ENCODE results near the gene YRDC.

Gene YRDC

DNA sequence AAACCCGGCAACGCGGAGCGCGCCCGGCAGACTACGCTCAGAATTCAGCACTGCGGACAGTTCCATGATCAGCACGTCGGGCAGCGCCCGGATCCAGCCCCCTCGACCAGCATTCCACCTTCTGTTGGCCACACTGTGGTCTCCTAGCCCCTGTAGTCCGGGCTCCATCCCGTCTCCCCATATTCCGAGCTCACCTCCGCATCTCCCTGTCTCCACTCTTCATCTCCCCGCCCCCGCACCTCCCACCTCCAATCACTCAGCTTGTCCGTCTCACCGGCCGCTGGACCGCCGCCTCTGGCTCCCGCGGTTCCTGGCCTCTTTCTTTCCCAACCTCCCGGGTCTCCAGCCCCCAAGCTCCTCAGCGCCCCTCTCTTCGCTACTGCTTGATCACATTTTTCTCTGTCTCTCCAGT, 43.6 kb downstream of the YRDC start:
- TF ChIP-seq, protein P1, sequence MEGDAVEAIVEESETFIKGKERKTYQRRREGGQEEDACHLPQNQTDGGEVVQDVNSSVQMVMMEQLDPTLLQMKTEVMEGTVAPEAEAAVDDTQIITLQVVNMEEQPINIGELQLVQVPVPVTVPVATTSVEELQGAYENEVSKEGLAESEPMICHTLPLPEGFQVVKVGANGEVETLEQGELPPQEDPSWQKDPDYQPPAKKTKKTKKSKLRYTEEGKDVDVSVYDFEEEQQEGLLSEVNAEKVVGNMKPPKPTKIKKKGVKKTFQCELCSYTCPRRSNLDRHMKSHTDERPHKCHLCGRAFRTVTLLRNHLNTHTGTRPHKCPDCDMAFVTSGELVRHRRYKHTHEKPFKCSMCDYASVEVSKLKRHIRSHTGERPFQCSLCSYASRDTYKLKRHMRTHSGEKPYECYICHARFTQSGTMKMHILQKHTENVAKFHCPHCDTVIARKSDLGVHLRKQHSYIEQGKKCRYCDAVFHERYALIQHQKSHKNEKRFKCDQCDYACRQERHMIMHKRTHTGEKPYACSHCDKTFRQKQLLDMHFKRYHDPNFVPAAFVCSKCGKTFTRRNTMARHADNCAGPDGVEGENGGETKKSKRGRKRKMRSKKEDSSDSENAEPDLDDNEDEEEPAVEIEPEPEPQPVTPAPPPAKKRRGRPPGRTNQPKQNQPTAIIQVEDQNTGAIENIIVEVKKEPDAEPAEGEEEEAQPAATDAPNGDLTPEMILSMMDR (IDR thresholded peaks at IDR 0.05): no peak

DNA sequence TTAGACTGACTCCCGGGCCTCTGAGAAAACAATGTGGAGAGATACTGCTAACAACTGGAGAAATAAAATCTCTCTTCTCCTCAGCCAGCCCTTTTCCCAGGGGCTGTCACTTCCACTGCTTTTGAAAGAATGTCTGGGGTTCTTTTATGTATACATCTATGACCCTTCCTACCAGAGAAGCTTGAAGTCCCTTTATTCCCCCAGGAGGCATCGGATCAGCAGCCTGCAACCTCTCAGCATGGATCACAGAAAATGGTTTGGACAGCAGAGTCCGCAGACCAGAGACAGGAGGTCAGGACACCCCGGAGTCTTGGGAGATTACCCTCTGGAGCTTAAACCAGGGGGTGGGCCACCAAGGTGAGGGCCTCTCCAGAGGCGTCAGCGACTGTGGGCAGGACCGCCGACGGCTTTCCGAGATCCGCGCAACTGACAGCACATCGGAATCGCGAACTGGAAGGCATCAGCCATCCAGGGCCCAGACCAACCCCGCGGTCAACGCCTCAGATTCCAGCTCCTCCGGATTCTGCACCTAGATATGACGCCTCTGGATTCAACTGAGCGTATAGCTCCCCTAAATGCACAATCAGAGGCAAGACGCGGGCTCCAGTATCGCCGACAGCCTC, 44.1 kb downstream of the YRDC start:
- TF ChIP-seq, protein P1 (IDR thresholded peaks at IDR 0.05): no peak

DNA sequence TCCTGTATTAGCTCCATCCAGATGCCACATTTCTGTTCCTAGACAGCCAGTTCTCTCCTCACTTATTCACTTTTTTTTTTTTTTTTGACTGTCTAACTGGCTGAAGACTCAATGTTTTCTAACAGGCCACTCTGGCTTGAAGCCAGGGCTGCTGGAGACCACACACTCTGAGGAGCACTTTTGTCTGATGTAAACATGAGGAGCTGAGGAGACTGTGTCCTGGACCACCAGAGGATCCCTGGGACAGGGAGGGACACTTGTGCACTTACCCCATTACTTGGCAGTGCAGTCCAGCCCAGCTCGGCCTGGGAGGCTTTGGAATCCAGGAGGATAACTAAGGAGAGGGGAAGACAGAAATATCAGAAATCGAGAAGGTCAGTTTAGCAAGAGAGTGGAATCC, 45.5 kb downstream of the YRDC start:
- TF ChIP-seq, protein P1 (IDR thresholded peaks at IDR 0.05): no peak

DNA sequence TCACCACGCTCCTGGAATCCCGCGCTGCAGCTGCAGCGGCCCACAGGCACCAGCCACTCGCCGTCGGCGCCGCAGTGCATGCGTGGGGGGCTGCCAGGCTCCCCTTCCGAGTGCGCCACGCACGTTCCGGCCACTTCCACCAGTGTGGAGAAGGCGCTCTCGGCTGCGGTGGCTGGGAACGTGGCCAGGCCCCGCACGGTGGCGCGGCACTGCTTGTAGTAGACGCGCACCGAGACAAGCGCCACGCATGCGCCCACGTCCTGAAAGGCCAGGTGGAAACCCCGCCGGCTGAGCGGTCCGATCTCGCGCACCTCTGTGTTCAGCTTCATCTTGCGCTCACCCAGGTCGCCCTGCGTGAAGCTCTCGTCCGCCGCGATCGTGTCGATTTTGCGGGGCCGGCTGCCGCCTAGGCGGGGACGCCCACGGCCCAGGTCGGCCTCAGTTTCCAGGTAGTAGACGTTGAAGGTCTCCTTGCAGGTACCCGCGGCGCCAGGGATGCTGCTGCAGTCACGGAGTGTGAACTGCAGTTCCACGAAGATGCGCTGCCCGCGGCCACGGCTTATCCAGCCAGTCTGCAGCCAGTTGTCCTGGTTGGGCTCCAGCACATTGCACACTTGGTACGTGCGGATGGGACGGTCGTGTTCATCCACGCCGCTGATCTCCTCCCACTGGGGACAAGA, 46.5 kb downstream of the YRDC start:
- TF ChIP-seq, protein P1 (IDR thresholded peaks at IDR 0.05): no peak

DNA sequence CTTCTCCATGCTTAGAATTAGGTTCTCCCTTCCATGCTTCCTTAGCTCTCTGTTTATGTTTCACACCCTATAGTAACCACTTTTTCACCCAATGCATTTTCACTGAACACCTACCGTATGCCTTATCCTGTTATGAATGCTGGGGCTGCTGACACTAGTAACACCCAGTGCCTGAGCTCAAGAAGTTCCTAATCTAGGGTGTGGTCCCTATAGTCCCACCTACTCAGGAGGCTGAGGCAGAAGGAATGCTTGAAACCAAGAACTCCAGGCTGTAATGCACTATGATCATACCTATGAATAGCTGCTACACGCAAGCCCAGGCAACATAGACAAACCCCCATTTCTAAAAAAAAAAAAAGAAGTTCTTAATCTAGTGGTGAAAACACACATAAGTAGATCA, 48.6 kb downstream of the YRDC start:
- TF ChIP-seq, protein P1 (IDR thresholded peaks at IDR 0.05): no peak

DNA sequence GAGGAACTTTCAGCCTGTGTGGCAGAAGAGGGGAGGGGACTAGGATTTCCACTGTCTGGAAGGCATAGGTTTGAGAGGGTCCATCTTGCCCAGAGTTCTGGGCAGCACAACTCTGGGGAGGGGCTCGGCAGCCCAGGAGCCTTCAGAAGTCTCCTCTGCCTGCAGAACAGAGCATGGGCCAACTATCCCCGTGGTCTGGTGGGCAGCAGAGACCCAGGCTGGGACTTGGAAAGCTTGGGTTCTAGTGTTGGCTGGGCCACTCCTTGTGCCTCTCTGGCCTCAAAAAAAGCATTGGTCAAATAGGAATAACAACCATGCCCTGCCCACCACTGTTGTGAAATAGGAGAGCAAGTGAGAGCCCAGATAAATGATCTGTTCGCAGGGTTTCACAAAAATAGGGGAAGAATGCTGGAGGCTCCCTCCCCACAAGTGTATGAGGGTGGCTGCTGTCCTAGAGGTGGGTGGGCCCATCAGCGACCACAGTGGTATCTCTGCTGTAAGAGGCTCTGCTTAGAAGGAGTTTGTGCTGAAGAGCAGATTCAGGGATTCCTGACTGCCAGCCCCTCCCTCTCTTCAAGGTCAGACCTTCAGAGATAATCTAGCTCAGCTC, 52.0 kb downstream of the YRDC start:
- TF ChIP-seq, protein P1 (IDR thresholded peaks at IDR 0.05): no peak

DNA sequence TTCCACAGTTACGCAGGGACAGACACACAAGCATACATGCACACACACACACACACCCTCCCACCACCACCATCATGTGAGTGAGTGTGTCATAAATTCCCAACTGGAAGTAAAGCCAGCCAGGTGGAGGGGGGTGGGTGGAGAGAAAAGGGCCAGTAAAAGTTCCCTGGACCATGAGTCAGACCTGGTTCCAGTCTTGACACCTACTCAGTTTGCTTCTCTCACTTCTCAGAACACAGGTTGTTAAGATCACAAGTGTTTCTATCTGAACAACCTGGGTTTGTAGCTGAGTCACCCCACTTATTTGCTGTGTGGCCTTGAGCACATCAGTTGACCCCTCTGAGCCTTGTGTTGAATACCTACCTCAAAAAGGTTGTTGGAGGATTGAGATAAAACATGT, 52.7 kb downstream of the YRDC start:
- TF ChIP-seq, protein P1 (IDR thresholded peaks at IDR 0.05): no peak
